Panc1 (cell line): ENCODE measurements around the gene NASP.

Source experiments
- POLR2AphosphoS5 ChIP-seq: IDR thresholded peaks from 2 replicates; pipeline ENCODE4 v1.6.1; 2012; ENCODE audit warnings: mild to moderate bottlenecking, low read depth, low read length, moderate library complexity
- TCF7L2 ChIP-seq: IDR thresholded peaks from 2 replicates; pipeline ENCODE4 v1.6.1; 2011; ENCODE audit warnings: mild to moderate bottlenecking, low read depth, low read length, inconsistent platforms
- TF ChIP-seq, protein P1 (sequence below): fragments of 450-650 bp; IDR thresholded peaks from 2 replicates; pipeline ENCODE4 v1.5.1; 2017; ENCODE audit warnings: mild to moderate bottlenecking
- TF ChIP-seq, protein P2 (sequence below), 2 experiments: IDR thresholded peaks; 2 replicates each; pipeline ENCODE4 v1.6.1; 2011 to 2012; ENCODE audit warnings: low read depth in 2 of 2, control low read depth in 1 of 2, low read length in 1 of 2, mild to moderate bottlenecking in 1 of 2, moderate library complexity in 1 of 2; ENCODE audit not compliant: insufficient read depth in 1 of 2

DNA sequence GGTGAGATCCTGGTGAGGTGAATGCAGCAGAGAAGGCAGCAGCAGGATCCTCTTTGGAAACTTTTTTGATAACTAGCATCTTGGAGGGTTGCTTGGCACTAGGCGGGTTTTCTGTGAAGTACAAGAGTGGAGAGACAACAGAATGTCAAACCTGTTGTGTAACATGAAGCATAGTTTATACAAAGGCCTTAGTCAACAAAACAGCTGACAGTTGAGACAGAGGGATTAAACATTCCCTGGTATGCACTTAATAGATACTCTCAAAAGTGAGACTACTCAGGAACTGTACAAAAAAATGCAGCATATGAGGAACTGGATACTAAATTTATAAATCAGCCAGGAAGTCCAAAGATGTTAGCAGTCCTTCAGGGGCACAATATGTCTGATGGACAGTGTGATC, 56.5 kb downstream of the NASP start:
- TF ChIP-seq, protein P1, sequence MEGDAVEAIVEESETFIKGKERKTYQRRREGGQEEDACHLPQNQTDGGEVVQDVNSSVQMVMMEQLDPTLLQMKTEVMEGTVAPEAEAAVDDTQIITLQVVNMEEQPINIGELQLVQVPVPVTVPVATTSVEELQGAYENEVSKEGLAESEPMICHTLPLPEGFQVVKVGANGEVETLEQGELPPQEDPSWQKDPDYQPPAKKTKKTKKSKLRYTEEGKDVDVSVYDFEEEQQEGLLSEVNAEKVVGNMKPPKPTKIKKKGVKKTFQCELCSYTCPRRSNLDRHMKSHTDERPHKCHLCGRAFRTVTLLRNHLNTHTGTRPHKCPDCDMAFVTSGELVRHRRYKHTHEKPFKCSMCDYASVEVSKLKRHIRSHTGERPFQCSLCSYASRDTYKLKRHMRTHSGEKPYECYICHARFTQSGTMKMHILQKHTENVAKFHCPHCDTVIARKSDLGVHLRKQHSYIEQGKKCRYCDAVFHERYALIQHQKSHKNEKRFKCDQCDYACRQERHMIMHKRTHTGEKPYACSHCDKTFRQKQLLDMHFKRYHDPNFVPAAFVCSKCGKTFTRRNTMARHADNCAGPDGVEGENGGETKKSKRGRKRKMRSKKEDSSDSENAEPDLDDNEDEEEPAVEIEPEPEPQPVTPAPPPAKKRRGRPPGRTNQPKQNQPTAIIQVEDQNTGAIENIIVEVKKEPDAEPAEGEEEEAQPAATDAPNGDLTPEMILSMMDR: no peak
- no peak for TF ChIP-seq POLR2AphosphoS5
- TF ChIP-seq TCF7L2: no peak
- TF ChIP-seq, protein P2, sequence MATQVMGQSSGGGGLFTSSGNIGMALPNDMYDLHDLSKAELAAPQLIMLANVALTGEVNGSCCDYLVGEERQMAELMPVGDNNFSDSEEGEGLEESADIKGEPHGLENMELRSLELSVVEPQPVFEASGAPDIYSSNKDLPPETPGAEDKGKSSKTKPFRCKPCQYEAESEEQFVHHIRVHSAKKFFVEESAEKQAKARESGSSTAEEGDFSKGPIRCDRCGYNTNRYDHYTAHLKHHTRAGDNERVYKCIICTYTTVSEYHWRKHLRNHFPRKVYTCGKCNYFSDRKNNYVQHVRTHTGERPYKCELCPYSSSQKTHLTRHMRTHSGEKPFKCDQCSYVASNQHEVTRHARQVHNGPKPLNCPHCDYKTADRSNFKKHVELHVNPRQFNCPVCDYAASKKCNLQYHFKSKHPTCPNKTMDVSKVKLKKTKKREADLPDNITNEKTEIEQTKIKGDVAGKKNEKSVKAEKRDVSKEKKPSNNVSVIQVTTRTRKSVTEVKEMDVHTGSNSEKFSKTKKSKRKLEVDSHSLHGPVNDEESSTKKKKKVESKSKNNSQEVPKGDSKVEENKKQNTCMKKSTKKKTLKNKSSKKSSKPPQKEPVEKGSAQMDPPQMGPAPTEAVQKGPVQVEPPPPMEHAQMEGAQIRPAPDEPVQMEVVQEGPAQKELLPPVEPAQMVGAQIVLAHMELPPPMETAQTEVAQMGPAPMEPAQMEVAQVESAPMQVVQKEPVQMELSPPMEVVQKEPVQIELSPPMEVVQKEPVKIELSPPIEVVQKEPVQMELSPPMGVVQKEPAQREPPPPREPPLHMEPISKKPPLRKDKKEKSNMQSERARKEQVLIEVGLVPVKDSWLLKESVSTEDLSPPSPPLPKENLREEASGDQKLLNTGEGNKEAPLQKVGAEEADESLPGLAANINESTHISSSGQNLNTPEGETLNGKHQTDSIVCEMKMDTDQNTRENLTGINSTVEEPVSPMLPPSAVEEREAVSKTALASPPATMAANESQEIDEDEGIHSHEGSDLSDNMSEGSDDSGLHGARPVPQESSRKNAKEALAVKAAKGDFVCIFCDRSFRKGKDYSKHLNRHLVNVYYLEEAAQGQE (IDR thresholded peaks at IDR 0.05; ENCODE audit: insufficient read depth in 1 of 2, low read depth in 2 of 2, low read length in 1 of 2): no peak
